Hepatocyte (in vitro differentiated cells): ENCODE data around the gene IL1RAPL2.

Experiments used
- EZH2 ChIP-seq: fragments of 200-600 bp; sonication (generic); IDR thresholded peaks from 2 replicates; pipeline ENCODE4 v1.6.1; 2016; ENCODE audit warnings: antibody characterized with exemption, mild to moderate bottlenecking, borderline replicate concordance
- EZH2phosphoT487 ChIP-seq: fragments of 200-600 bp; sonication (generic); IDR thresholded peaks from one replicate; pipeline ENCODE4 v1.6.1; 2018; ENCODE audit warnings: antibody characterized with exemption, mild to moderate bottlenecking, low read depth, moderate library complexity; ENCODE audit not compliant: unreplicated experiment, severe bottlenecking
- TF ChIP-seq, protein P1 (sequence below): fragments of 200-600 bp; sonication (generic); IDR thresholded peaks from 2 replicates; pipeline ENCODE4 v1.5.1; 2016; ENCODE audit warnings: antibody characterized with exemption, mild to moderate bottlenecking; ENCODE audit not compliant: poor library complexity

DNA sequence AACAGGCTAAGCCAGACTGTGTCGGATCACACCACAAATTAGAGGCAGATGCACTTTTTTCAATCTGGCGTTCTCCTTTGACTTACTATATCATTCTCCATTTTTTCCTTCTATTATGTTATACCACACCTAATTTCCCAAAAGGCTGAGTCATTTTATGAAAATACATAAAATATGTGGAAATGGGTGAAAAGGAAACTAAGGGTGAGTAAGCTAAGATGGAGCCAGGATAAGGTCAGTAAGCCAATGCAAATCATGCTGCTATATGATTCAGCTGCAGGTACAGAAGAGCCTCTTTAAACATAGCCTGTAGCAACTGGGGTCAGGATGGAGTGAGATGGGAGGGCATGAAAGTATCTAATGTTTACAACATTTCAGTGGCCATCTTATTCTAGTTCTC, 748.5 kb downstream of the IL1RAPL2 start:
- TF ChIP-seq, protein P1, sequence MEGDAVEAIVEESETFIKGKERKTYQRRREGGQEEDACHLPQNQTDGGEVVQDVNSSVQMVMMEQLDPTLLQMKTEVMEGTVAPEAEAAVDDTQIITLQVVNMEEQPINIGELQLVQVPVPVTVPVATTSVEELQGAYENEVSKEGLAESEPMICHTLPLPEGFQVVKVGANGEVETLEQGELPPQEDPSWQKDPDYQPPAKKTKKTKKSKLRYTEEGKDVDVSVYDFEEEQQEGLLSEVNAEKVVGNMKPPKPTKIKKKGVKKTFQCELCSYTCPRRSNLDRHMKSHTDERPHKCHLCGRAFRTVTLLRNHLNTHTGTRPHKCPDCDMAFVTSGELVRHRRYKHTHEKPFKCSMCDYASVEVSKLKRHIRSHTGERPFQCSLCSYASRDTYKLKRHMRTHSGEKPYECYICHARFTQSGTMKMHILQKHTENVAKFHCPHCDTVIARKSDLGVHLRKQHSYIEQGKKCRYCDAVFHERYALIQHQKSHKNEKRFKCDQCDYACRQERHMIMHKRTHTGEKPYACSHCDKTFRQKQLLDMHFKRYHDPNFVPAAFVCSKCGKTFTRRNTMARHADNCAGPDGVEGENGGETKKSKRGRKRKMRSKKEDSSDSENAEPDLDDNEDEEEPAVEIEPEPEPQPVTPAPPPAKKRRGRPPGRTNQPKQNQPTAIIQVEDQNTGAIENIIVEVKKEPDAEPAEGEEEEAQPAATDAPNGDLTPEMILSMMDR, result no peak
- TF ChIP-seq EZH2phosphoT487 (no peak), EZH2 (no peak)
